HepG2 (cell line): ENCODE data around the gene ACSS3. TPM values are rescaled to one million over a fixed set of nuclear protein-coding genes. Genes with fewer than 3 reads are reported as not detected.

ENCODE experiments used
- ATF1 ChIP-seq: IDR thresholded peaks from 2 replicates; pipeline ENCODE4 v1.6.1; 2016; ENCODE audit warnings: mild to moderate bottlenecking, control low read depth
- ATF3 ChIP-seq: sonication (generic); formaldehyde crosslinking; IDR thresholded peaks from 2 replicates; pipeline ENCODE4 v1.4.0; 2020; ENCODE audit warnings: missing genetic modification reagents
- BHLHE40 ChIP-seq: IDR thresholded peaks from 2 replicates; pipeline ENCODE4 v1.6.1; 2011; ENCODE audit warnings: low read length, improper control_type of control experiment
- CHD4 ChIP-seq: fragments of 200-600 bp; sonication (generic); IDR thresholded peaks from 2 replicates; pipeline ENCODE4 v1.7.0; 2017; ENCODE audit warnings: mild to moderate bottlenecking, low read length, borderline replicate concordance
- HNRNPLL ChIP-seq: fragments of 200-400 bp; formaldehyde crosslinking; IDR thresholded peaks from 2 replicates; pipeline ENCODE4 v1.6.1; 2017; ENCODE audit warnings: mild to moderate bottlenecking, low read depth, low read length; ENCODE audit not compliant: poor library complexity, severe bottlenecking
- HOXA5 ChIP-seq: sonication (generic); formaldehyde crosslinking; IDR thresholded peaks from 2 replicates; pipeline ENCODE4 v1.4.0; 2020; ENCODE audit warnings: missing genetic modification reagents
- IRX3 ChIP-seq: sonication (generic); formaldehyde crosslinking; IDR thresholded peaks from 2 replicates; pipeline ENCODE4 v1.8.1; 2023; ENCODE audit warnings: mild to moderate bottlenecking, low read depth, missing genetic modification reagents, borderline replicate concordance
- KDM1A ChIP-seq: IDR thresholded peaks from 2 replicates; pipeline ENCODE4 v1.6.1; 2016; ENCODE audit warnings: missing compliant biosample characterization
- MIXL1 ChIP-seq: IDR thresholded peaks from 2 replicates; pipeline ENCODE4 v1.6.1; 2016
- NKX3-1 ChIP-seq: sonication (generic); formaldehyde crosslinking; IDR thresholded peaks from 2 replicates; pipeline ENCODE4 v1.5.0; 2020; ENCODE audit warnings: missing genetic modification reagents
- POGZ ChIP-seq: sonication (generic); formaldehyde crosslinking; IDR thresholded peaks from 2 replicates; pipeline ENCODE4 v1.4.0; 2020; ENCODE audit warnings: mild to moderate bottlenecking, missing genetic modification reagents
- PRPF4 ChIP-seq: fragments of 200-400 bp; formaldehyde crosslinking; IDR thresholded peaks from 2 replicates; pipeline ENCODE4 v1.6.1; 2016; ENCODE audit warnings: low read length, low read depth; ENCODE audit not compliant: poor library complexity, severe bottlenecking
- RFXANK ChIP-seq: IDR thresholded peaks from 2 replicates; pipeline ENCODE4 v1.6.1; 2016
- SATB2 ChIP-seq: sonication (generic); formaldehyde crosslinking; IDR thresholded peaks from 2 replicates; pipeline ENCODE4 v1.5.0; 2020; ENCODE audit warnings: missing genetic modification reagents
- ZBTB8A ChIP-seq: sonication (generic); formaldehyde crosslinking; IDR thresholded peaks from 2 replicates; pipeline ENCODE4 v1.4.0; 2020; ENCODE audit warnings: mild to moderate bottlenecking, low read depth, missing genetic modification reagents, borderline replicate concordance
- ZNF333 ChIP-seq: sonication (generic); formaldehyde crosslinking; IDR thresholded peaks from 2 replicates; pipeline ENCODE4 v1.4.0; 2020; ENCODE audit warnings: mild to moderate bottlenecking, missing genetic modification reagents, borderline replicate concordance
- ZNF335 ChIP-seq: sonication (generic); formaldehyde crosslinking; IDR thresholded peaks from 2 replicates; pipeline ENCODE4 v1.4.0; 2020; ENCODE audit warnings: missing genetic modification reagents
- ZNF569 ChIP-seq: sonication (generic); formaldehyde crosslinking; IDR thresholded peaks from 2 replicates; pipeline ENCODE4 v1.5.0; 2020; ENCODE audit warnings: mild to moderate bottlenecking, missing genetic modification reagents, moderate library complexity, borderline replicate concordance
- ZNF761 ChIP-seq: sonication (generic); formaldehyde crosslinking; conservative IDR thresholded peaks from 2 replicates; pipeline ENCODE4 v1.4.0; 2020; ENCODE audit warnings: mild to moderate bottlenecking, missing genetic modification reagents
- ZSCAN20 ChIP-seq: sonication (generic); formaldehyde crosslinking; IDR thresholded peaks from 2 replicates; pipeline ENCODE4 v1.4.0; 2020; ENCODE audit warnings: missing genetic modification reagents, mild to moderate bottlenecking, borderline replicate concordance
- polyA plus RNA-seq, 8 experiments: library from polyadenylated mRNA; depleted of rRNA in 3 of 8; stranded (reverse) in 7 of 8; unstranded in 1 of 8; fragments of >200 nt; fragmentation: Illumina TruSeq in 4 of 8; extraction: Trizol in 4 of 8; gene quantifications; 2 replicates each; pipeline versions ENCODE4 v1.2.1 to v1.2.3, GENCODE V29; 2011 to 2016; ENCODE audit warnings: low read depth in 4 of 8, missing spikeins in 1 of 8, mixed read lengths in 1 of 8; ENCODE audit not compliant: insufficient read depth in 1 of 8
- total RNA-seq, 5 experiments: library from RNA; depleted of rRNA; stranded (reverse); fragments of >200 nt; fragmentation: Illumina TruSeq; extraction: Trizol; gene quantifications; 2 replicates each; pipeline ENCODE4 v1.2.3, GENCODE V29; 2016; ENCODE audit warnings: low read depth in 1 of 5
- TF ChIP-seq, protein P1 (sequence below): IDR thresholded peaks from 2 replicates; pipeline ENCODE4 v1.6.1; 2012; ENCODE audit warnings: low read depth, low read length, improper control_type of control experiment
- TF ChIP-seq, protein P2 (sequence below), 2 experiments: sonication (generic) in 1 of 2; formaldehyde crosslinking in 1 of 2; IDR thresholded peaks; 2 replicates each; pipeline versions ENCODE4 v1.4.0 to v1.6.1; 2016 to 2020; ENCODE audit warnings: borderline replicate concordance in 1 of 2, low read depth in 1 of 2, mild to moderate bottlenecking in 1 of 2, missing genetic modification reagents in 1 of 2
- TF ChIP-seq, protein P3 (sequence below): IDR thresholded peaks from 2 replicates; pipeline ENCODE4 v1.6.1; 2016; ENCODE audit warnings: control low read depth

Gene ACSS3
- total and polyA plus RNA-seq, 2 of the 13 experiments (the other 11 are each of a cell fraction or from before 2014, with no cell fraction given): 79.5 to 86.3 TPM

- TF ChIP-seq, protein P1, sequence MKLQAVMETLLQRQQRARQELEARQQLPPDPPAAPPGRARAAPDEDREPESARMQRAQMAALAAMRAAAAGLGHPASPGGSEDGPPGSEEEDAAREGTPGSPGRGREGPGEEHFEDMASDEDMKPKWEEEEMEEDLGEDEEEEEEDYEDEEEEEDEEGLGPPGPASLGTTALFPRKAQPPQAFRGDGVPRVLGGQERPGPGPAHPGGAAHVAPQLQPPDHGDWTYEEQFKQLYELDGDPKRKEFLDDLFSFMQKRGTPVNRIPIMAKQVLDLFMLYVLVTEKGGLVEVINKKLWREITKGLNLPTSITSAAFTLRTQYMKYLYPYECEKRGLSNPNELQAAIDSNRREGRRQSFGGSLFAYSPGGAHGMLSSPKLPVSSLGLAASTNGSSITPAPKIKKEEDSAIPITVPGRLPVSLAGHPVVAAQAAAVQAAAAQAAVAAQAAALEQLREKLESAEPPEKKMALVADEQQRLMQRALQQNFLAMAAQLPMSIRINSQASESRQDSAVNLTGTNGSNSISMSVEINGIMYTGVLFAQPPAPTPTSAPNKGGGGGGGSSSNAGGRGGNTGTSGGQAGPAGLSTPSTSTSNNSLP: peak; percentile 46; the same call in 1 of the 2 replicates
- TF ChIP-seq KDM1A (CRISPR knock-in tag) (no peak), BHLHE40 (no peak), ZNF333 (no peak), ZNF569 (no peak), IRX3 (CRISPR knock-in tag) (no peak), RFXANK (CRISPR knock-in tag) (no peak), HNRNPLL (no peak), ATF3 (CRISPR knock-in tag) (peak; percentile 39; the same call in 1 of the 2 replicates), HOXA5 (CRISPR knock-in tag) (no peak), NKX3-1 (CRISPR knock-in tag) (0 out of 2 replicates have a peak, but pooled peaks have one; percentile 70), SATB2 (CRISPR knock-in tag) (0 out of 2 replicates have a peak, but pooled peaks have one; percentile 23), MIXL1 (no peak; the same call in none of the 2 replicates), ZNF761 (CRISPR knock-in tag) (no peak), ZNF335 (CRISPR knock-in tag) (peak; percentile 21; the same call in 1 of the 2 replicates), POGZ (CRISPR knock-in tag) (peak; percentile 52; the same call in 1 of the 2 replicates), PRPF4 (no peak), CHD4 (no peak), ATF1 (CRISPR knock-in tag) (peak; percentile 47; the same call in 1 of the 2 replicates), ZSCAN20 (CRISPR knock-in tag) (no peak), ZBTB8A (CRISPR knock-in tag) (no peak)
- TF ChIP-seq, protein P2, sequence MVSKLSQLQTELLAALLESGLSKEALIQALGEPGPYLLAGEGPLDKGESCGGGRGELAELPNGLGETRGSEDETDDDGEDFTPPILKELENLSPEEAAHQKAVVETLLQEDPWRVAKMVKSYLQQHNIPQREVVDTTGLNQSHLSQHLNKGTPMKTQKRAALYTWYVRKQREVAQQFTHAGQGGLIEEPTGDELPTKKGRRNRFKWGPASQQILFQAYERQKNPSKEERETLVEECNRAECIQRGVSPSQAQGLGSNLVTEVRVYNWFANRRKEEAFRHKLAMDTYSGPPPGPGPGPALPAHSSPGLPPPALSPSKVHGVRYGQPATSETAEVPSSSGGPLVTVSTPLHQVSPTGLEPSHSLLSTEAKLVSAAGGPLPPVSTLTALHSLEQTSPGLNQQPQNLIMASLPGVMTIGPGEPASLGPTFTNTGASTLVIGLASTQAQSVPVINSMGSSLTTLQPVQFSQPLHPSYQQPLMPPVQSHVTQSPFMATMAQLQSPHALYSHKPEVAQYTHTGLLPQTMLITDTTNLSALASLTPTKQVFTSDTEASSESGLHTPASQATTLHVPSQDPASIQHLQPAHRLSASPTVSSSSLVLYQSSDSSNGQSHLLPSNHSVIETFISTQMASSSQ (IDR thresholded peaks at IDR 0.05; ENCODE audit: low read depth): peak; percentile 31; the same call in 1 of the 2 replicates
- TF ChIP-seq, protein P2 (CRISPR knock-in tag; IDR thresholded peaks at IDR 0.05; ENCODE audit: borderline replicate concordance): no peak
- TF ChIP-seq, protein P3, sequence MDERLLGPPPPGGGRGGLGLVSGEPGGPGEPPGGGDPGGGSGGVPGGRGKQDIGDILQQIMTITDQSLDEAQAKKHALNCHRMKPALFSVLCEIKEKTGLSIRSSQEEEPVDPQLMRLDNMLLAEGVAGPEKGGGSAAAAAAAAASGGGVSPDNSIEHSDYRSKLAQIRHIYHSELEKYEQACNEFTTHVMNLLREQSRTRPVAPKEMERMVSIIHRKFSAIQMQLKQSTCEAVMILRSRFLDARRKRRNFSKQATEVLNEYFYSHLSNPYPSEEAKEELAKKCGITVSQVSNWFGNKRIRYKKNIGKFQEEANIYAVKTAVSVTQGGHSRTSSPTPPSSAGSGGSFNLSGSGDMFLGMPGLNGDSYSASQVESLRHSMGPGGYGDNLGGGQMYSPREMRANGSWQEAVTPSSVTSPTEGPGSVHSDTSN (CRISPR knock-in tag): no peak
Observed at GRCh38 chr12:81078469-81079196, 754 bp downstream of the ACSS3 start (continued).
